ENCODE results near the gene SECTM1. TPM values are rescaled to one million over a fixed set of nuclear protein-coding genes. Genes with fewer than 3 reads are reported as not detected.

Gene SECTM1
- total and polyA plus RNA-seq, 9 of the 15 experiments (the other 6 are each of a cell fraction or from before 2014, with no cell fraction given), result 0.11 to 0.46 (median 0.18) TPM; not detected in 6

DNA sequence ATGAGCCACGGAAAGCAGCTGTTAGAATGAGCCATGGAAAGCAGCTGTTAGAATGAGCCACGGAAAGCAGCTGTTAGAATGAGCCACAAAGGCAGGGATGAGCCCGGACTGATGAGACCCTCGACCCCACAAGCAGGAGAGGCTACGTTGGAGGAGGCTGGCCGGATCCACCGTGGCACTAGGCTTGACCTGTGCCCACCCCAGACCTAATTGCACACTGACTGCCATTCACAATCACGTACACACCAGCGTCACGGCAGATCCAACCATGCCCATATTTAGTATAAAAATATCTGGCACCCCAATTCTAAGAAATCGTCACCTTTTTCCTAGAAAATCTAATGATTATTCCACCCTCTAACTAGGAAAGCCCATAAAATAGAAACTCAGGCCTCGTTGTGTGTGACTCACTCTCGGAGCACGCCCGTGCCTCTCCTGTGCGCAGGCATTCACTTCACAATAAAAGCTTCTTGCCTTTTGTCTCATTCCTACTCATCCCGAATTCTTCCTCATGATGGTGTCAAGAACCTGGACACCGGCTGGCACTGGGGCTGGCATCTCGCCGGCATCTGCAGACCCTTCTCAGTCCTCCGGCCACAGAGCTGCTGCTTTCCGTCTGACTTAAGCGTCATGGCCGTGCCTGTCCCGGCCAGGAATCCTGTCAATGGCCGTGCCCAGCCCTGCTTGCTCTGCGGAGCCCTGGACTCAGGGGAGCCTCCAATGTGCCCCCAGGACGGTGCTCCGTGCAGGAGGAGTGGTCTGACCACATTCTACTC, 5.5 kb upstream of the SECTM1 start (continued):
- TF ChIP-seq ZBTB40 (IDR thresholded peaks at IDR 0.05), result 0 out of 2 replicates have a peak, but pooled peaks have one; percentile 14
- TF ChIP-seq ZBTB40 (CRISPR knock-in tag; IDR thresholded peaks at IDR 0.05), result no peak
- 0 out of 4 replicates have a peak, but pooled peaks of 1 of the 2 experiments have one; percentile 17 for TF ChIP-seq FOXK2 (conservative IDR thresholded peaks at IDR 0.05 in 1 of 2, IDR thresholded peaks at IDR 0.05 in 1 of 2; ENCODE audit: low read depth in 2 of 2)
- peak; percentile 45 for TF ChIP-seq SAP30 (IDR thresholded peaks at IDR 0.05; ENCODE audit: borderline replicate concordance, insufficient read depth, low read depth, low read length, poor library complexity, severe bottlenecking)
- TF ChIP-seq HDAC8 (tag; IDR thresholded peaks at IDR 0.05), result no peak
- TF ChIP-seq, protein P1, sequence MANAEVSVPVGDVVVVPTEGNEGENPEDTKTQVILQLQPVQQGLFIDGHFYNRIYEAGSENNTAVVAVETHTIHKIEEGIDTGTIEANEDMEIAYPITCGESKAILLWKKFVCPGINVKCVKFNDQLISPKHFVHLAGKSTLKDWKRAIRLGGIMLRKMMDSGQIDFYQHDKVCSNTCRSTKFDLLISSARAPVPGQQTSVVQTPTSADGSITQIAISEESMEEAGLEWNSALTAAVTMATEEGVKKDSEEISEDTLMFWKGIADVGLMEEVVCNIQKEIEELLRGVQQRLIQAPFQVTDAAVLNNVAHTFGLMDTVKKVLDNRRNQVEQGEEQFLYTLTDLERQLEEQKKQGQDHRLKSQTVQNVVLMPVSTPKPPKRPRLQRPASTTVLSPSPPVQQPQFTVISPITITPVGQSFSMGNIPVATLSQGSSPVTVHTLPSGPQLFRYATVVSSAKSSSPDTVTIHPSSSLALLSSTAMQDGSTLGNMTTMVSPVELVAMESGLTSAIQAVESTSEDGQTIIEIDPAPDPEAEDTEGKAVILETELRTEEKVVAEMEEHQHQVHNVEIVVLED (CRISPR knock-in tag; IDR thresholded peaks at IDR 0.05), result no peak
- peak; percentile 73; the same call in 1 of the 2 replicates for TF ChIP-seq ZNF583 (CRISPR knock-in tag; IDR thresholded peaks at IDR 0.05)
- TF ChIP-seq ZBED1 (IDR thresholded peaks at IDR 0.05), result no peak
- TF ChIP-seq DPF2 (IDR thresholded peaks at IDR 0.05), result peak; percentile 87
- TF ChIP-seq BRD9 (IDR thresholded peaks at IDR 0.05; ENCODE audit: low read depth, partially characterized antibody), result peak; percentile 41
- TF ChIP-seq, protein P2, sequence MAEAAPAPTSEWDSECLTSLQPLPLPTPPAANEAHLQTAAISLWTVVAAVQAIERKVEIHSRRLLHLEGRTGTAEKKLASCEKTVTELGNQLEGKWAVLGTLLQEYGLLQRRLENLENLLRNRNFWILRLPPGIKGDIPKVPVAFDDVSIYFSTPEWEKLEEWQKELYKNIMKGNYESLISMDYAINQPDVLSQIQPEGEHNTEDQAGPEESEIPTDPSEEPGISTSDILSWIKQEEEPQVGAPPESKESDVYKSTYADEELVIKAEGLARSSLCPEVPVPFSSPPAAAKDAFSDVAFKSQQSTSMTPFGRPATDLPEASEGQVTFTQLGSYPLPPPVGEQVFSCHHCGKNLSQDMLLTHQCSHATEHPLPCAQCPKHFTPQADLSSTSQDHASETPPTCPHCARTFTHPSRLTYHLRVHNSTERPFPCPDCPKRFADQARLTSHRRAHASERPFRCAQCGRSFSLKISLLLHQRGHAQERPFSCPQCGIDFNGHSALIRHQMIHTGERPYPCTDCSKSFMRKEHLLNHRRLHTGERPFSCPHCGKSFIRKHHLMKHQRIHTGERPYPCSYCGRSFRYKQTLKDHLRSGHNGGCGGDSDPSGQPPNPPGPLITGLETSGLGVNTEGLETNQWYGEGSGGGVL (CRISPR knock-in tag; IDR thresholded peaks at IDR 0.05), result no peak
- TF ChIP-seq, protein P3, sequence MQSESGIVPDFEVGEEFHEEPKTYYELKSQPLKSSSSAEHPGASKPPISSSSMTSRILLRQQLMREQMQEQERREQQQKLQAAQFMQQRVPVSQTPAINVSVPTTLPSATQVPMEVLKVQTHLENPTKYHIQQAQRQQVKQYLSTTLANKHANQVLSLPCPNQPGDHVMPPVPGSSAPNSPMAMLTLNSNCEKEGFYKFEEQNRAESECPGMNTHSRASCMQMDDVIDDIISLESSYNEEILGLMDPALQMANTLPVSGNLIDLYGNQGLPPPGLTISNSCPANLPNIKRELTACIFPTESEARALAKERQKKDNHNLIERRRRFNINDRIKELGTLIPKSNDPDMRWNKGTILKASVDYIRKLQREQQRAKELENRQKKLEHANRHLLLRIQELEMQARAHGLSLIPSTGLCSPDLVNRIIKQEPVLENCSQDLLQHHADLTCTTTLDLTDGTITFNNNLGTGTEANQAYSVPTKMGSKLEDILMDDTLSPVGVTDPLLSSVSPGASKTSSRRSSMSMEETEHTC (IDR thresholded peaks at IDR 0.05), result no peak
- TF ChIP-seq SIN3B (IDR thresholded peaks at IDR 0.05; ENCODE audit: low read depth), result no peak
